MCF 10A (cell line): ENCODE data around the gene RARS1. TPM values are rescaled to one million over a fixed set of nuclear protein-coding genes. Genes with fewer than 3 reads are reported as not detected.

Experiments used
- BruUV-seq: library from RNA; stranded (reverse); fragments of 400-500 nt; replicated peaks from 2 replicates; lab custom pipeline; 2021; lab: Mats Ljungman, UMichigan
- CTCF ChIA-PET: fragments of 300-600 bp; sonication (Branson Sonifier 250); formaldehyde crosslinking; extraction: SDS; loops from one replicate; lab custom pipeline; 2021; ENCODE audit warnings: antibody characterized with exemption, inconsistent platforms; lab: Yijun Ruan, JAX
- POLR2A ChIA-PET: fragments of 300-600, 350-650 bp; sonication (Branson Sonifier 250); formaldehyde crosslinking; extraction: SDS; loops from one replicate; lab custom pipeline; 2020; ENCODE audit warnings: antibody characterized with exemption, inconsistent platforms; lab: Yijun Ruan, JAX
- DNase-seq: peaks from one replicate; pipeline ENCODE4 v3.0.0-alpha.2; 2018; ENCODE audit not compliant: unreplicated experiment
- H3K27ac Mint-ChIP-seq: one replicate; pipeline ENCODE4 v1.8.0; 2022; ENCODE audit warnings: mild to moderate bottlenecking, low read depth, mixed read lengths; ENCODE audit not compliant: unreplicated experiment
- H3K27me3 Mint-ChIP-seq: one replicate; pipeline ENCODE4 v1.8.0; 2022; ENCODE audit warnings: mixed read lengths; ENCODE audit not compliant: insufficient read depth, unreplicated experiment
- H3K36me3 Mint-ChIP-seq: one replicate; pipeline ENCODE4 v1.8.0; 2022; ENCODE audit warnings: mild to moderate bottlenecking, moderate library complexity, mixed read lengths; ENCODE audit not compliant: insufficient read depth, unreplicated experiment
- H3K4me1 Mint-ChIP-seq: one replicate; pipeline ENCODE4 v1.8.0; 2022; ENCODE audit warnings: mixed read lengths; ENCODE audit not compliant: insufficient read depth, unreplicated experiment
- H3K4me3 Mint-ChIP-seq: one replicate; pipeline ENCODE4 v1.8.0; 2022; ENCODE audit warnings: mild to moderate bottlenecking, moderate library complexity, mixed read lengths; ENCODE audit not compliant: unreplicated experiment
- H3K9me3 Mint-ChIP-seq: one replicate; pipeline ENCODE4 v1.8.0; 2022; ENCODE audit warnings: mixed read lengths; ENCODE audit not compliant: unreplicated experiment
- intact Hi-C: fragments of 100-400 bp; cut with micrococcal nuclease; formaldehyde crosslinking; loops from 2 replicates; pipeline ENCODE4 v1.14.1; 2022
- total RNA-seq: library from RNA; stranded (reverse); gene quantifications from 2 replicates; pipeline ENCODE4 v1.2.3, GENCODE V29; 2022
- TF ChIP-seq, protein P1 (sequence below): fragments of 200-600 bp; IDR thresholded peaks from one replicate; pipeline ENCODE4 v1.8.0; 2022; ENCODE audit warnings: antibody characterized with exemption, mild to moderate bottlenecking; ENCODE audit not compliant: unreplicated experiment

Gene RARS1
- total RNA-seq, 1 experiment from 2014 or later, result 127 TPM

DNA sequence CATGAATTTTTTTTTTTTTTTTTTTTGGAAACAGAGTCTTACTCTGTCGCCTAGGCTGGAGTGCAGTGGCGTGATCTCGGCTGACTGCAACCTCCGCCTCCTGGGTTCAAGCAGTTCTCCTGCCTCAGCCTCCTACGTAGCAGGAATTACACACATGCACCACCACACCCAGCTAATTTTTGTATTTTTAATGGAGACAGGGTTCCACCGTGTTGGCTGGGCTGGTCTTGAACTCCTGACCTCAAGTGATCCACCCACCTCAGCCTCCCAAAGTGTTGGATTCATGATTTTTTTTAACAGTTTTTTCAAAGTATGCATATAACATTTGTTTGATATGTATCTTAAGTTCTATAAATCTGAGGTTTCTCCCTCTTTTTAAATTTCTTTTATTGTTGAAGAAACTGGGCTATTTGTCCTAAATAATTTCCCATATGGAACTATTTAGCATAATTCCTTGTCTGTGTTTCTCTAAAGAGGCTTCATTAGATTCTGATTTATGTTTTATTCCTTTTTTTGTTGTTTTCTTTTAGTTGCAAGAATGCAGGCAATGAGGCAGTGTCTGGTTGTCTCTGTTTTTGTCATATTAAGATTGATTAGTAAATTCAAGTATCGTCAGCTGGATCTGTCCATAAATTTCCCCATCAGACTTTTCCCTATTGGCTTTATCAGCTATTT is 16.4 kb downstream of the RARS1 start:
- no peak for DNase-seq
- intact Hi-C loops, result no loop called here
- Mint-ChIP-seq H3K27me3 (no peaks in the 10 kb centered on the region), H3K27ac (no peak overlapping the region), H3K4me1 (no peaks in the 10 kb centered on the region), H3K36me3 (peaks cover 98% of the 10 kb centered on the region), H3K4me3 (no peak overlapping the region), H3K9me3 (no peaks in the 10 kb centered on the region)
- ChIA-PET CTCF (interaction anchor here (2.8 kb wide), 1 partner anchor 15 kb away, joined by 8 read pairs; no protein-coding TSS in a partner anchor), POLR2A (no interaction called here)
- TF ChIP-seq, protein P1, sequence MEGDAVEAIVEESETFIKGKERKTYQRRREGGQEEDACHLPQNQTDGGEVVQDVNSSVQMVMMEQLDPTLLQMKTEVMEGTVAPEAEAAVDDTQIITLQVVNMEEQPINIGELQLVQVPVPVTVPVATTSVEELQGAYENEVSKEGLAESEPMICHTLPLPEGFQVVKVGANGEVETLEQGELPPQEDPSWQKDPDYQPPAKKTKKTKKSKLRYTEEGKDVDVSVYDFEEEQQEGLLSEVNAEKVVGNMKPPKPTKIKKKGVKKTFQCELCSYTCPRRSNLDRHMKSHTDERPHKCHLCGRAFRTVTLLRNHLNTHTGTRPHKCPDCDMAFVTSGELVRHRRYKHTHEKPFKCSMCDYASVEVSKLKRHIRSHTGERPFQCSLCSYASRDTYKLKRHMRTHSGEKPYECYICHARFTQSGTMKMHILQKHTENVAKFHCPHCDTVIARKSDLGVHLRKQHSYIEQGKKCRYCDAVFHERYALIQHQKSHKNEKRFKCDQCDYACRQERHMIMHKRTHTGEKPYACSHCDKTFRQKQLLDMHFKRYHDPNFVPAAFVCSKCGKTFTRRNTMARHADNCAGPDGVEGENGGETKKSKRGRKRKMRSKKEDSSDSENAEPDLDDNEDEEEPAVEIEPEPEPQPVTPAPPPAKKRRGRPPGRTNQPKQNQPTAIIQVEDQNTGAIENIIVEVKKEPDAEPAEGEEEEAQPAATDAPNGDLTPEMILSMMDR, result no peak
- no TSS peak for BruUV-seq

DNA sequence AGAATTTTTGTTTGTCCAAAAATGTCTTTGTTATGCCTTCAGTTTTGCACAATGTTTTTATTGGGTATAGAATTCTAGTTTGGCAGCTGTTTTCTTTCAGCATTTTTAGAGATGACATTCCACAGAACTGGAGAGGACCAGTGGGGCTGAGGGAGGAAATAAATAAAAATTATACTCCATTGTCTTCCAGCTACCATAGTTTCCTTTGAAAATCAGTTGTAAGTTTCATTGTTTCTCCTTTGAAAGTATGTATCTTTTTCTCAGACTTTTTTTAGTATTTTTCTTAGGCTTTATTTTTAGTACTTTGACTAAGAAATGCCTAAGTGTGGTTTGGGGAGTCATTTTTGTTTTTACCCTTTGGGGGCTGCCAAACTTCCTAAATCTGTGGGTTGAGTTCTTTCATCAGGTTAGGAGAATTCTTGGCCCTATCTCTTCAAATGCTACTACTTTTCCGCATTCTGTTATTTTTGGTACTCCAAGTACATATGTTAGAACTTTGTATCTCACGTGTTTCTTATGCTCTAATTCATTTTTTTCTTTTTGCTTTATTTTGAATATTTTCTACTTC is 27.7 kb downstream of the RARS1 start:
- intact Hi-C loops, result no loop called here
- CTCF ChIA-PET, result interaction anchor here (0.6 to 1.1 kb wide), 5 partner anchors 8 to 408 kb away, joined by 3 to 5 read pairs (median 3); no protein-coding TSS in a partner anchor
- Mint-ChIP-seq H3K36me3 (peaks cover 100% of the 10 kb centered on the region), H3K4me1 (no peaks in the 10 kb centered on the region), H3K27me3 (no peaks in the 10 kb centered on the region), H3K27ac (no peak overlapping the region), H3K4me3 (no peak overlapping the region), H3K9me3 (peaks cover 15% of the 10 kb centered on the region)
- no peak for DNase-seq
- TF ChIP-seq, protein P1, result no peak
- POLR2A ChIA-PET, result interaction anchor here (1.6 kb wide), 1 partner anchor 27 kb away, joined by 4 read pairs; the partner anchor contains the start of gene RARS1
- BruUV-seq, result no TSS peak

DNA sequence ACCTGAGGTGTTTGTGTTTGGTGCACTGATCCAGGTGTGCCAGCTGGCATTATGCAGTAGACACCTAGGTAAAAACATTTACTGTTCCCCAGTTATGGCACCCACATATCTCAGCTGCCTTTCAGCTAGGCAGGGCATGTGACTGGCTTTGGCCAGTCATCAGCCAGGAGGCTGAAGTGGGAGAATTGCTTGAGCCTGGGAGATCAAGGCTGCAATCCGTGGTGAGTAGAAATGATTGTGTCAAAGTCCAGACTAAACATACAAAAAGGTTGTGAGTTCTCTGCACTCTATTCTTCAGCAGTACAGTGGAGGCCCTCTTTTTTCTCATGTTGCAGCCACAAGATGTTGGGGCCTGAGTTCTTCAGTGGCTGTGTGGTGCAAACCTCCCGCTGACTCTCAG is 39.6 kb downstream of the RARS1 start:
- ChIA-PET CTCF (interaction anchor here (0.6 to 1.0 kb wide), 3 partner anchors 9 to 234 kb away, joined by 3 to 5 read pairs (median 3); partner anchors contain the start of gene WWC1), POLR2A (interaction anchor here (0.6 to 1.3 kb wide), 4 partner anchors 9 to 51 kb away, joined by 3 read pairs; no protein-coding TSS in a partner anchor)
- Mint-ChIP-seq H3K4me1 (no peaks in the 10 kb centered on the region), H3K27me3 (no peaks in the 10 kb centered on the region), H3K9me3 (peaks cover 8% of the 10 kb centered on the region), H3K4me3 (no peak overlapping the region), H3K27ac (no peak overlapping the region), H3K36me3 (peaks cover 13% of the 10 kb centered on the region)
- BruUV-seq, result no TSS peak
- intact Hi-C loops, result no loop called here
- DNase-seq, result no peak
- TF ChIP-seq, protein P1, result no peak

DNA sequence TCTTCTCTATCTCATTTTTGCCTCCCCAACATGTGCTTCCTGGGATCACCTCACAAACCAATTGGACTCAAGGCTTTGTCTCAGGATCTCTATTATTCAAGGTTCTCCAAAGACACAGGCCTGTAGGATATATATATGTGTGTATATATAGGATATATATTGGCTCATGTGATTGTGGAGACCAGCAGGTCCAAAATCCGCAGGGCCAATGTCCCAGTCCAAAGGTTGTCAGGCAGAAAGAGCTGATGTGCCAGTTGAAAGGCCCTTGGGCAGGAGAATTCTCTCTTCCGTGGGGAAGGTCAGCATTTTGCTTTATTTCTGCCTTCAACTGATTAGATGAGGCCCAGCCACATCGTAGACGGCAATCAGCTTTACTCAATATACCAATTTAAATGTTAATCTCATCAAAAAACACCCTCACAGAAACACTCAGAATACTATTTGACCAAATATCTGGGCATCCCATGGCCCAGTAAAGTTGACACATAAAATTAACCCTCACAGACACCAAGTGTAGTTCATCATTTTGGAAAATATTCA is 41.6 kb downstream of the RARS1 start:
- TF ChIP-seq, protein P1, result no peak
- Mint-ChIP-seq H3K36me3 (no peaks in the 10 kb centered on the region), H3K4me1 (no peaks in the 10 kb centered on the region), H3K27me3 (no peaks in the 10 kb centered on the region), H3K4me3 (no peak overlapping the region), H3K9me3 (peaks cover 8% of the 10 kb centered on the region), H3K27ac (no peak overlapping the region)
- CTCF ChIA-PET, result interaction anchor here (0.5 kb wide), 1 partner anchor 1014 kb away, joined by 3 read pairs; no protein-coding TSS in a partner anchor
- POLR2A ChIA-PET, result no interaction called here
- intact Hi-C loops, result no loop called here
- no TSS peak for BruUV-seq
- no peak for DNase-seq
